Adrenal gland (tissue), 5 donors: ENCODE data around the gene DNAH9.

Source experiments
- POLR2A ChIP-seq, 2 donors: fragments of 450-650 bp; IDR thresholded peaks; one replicate each; pipeline ENCODE4 v1.6.1; 2017; ENCODE audit warnings: antibody characterized with exemption in 2 of 2, mild to moderate bottlenecking in 2 of 2, moderate library complexity in 1 of 2
- TF ChIP-seq, protein P1 (sequence below), 6 experiments: fragments of 450-650 bp in 4 of 6; fragments of 200-600 bp in 2 of 6; sonication (generic) in 1 of 6; IDR thresholded peaks; 1 replicate in 5 of 6; 2 replicates in 1 of 6; pipeline versions ENCODE4 v1.5.1 to v1.8.0; 2016 to 2021; ENCODE audit warnings: antibody characterized with exemption in 6 of 6, mild to moderate bottlenecking in 2 of 6, moderate library complexity in 1 of 6
- donor health status: DM: no; HTN: no; CAD: no.

DNA sequence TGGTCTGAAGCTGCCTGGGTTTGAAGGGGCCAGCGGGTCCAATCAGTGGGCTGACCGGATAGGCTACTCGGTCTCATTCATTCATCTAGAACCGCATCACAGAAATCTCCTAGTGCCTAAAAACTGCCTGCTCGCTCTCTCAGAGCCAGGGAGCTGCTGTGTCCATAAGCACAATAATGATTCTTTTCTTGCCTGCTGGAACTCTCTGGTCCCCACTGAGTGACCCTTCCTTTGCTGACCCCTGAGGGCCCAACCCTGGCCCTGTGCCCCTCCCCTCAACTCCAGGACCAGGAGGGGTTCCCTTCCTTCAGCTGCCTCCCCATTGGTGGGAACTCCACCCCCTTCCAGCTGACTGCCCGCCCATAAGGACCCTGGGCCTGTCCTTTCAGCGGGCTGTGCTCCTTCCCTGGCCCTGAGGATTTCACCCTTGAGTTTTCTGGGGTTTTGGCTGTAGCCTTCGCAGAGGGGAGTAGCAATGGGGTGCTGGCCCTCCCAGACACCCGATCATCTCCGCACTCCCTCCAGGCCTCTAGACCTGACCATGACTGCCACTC is 39.5 kb upstream of the DNAH9 start:
- TF ChIP-seq, protein P1, sequence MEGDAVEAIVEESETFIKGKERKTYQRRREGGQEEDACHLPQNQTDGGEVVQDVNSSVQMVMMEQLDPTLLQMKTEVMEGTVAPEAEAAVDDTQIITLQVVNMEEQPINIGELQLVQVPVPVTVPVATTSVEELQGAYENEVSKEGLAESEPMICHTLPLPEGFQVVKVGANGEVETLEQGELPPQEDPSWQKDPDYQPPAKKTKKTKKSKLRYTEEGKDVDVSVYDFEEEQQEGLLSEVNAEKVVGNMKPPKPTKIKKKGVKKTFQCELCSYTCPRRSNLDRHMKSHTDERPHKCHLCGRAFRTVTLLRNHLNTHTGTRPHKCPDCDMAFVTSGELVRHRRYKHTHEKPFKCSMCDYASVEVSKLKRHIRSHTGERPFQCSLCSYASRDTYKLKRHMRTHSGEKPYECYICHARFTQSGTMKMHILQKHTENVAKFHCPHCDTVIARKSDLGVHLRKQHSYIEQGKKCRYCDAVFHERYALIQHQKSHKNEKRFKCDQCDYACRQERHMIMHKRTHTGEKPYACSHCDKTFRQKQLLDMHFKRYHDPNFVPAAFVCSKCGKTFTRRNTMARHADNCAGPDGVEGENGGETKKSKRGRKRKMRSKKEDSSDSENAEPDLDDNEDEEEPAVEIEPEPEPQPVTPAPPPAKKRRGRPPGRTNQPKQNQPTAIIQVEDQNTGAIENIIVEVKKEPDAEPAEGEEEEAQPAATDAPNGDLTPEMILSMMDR (IDR thresholded peaks at IDR 0.05) = no peak
- no peak for TF ChIP-seq POLR2A (IDR thresholded peaks at IDR 0.05)
